C1 segment of cervical spinal cord (tissue), 14 donors: ENCODE data around the gene GLP1R.
A peak's percentile ranks its signal among the peaks of the same experiment; 100 is the strongest.

Source experiments
- DNase-seq, 14 donors: peaks; one replicate each; lab custom pipeline; 2025; lab: John Stamatoyannopoulos, UW

The GLP1R gene

GRCh38 chr6:39086294-39086693, 37.7 kb downstream of the GLP1R start:
- DNase-seq, result no peak

GRCh38 chr6:39086711-39087110, 38.1 kb downstream of the GLP1R start:
- no peak for DNase-seq

- no peak for DNase-seq
These were observed 38.6 kb downstream of the GLP1R start for GRCh38 chr6:39087197-39087596.

- peak in 4 of 14 donors; percentile 14 to 32 (median 24) for DNase-seq
These were observed 39.8 kb downstream of the GLP1R start for GRCh38 chr6:39088331-39088730.

DNA sequence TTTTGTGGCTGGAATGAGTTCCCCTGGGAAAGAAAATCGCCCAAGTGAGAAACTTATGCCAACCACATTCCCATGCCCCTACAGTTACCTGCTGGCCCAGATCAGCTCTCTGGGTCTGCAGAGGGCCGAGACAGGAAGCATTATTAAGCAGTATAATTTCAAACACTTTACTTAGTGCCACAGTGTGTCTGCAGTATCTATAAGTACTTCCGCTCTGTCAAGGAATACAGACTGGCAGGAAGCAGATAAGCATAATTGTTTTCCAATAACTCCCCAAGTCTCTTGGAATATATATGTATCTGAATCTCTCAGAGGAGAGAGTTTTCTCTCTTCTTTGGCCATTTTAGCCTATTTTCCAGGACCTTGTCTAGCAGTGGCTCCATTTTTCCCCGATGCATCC, 41.5 kb downstream of the GLP1R start:
- no peak for DNase-seq

- DNase-seq, result no peak
These were observed 42.6 kb downstream of the GLP1R start for GRCh38 chr6:39091220-39091619.

DNA sequence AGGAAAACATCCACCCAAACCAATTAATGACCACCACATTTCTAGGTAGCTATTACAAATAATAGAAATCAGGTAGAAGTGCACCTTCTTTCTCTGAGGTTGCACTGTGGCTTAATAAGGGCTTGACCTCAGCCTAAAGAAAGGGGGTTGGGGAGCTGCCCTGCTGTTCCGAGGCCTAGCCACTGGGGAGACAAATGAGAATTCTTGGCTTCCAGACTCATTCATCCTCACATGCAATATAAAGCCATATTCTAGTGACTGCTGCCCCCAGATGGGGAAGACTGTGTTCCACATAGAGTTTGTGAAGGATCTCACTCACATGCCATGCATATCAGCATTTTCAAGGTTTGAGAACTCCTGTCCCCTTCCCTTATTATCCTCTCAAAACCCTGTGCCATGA, 43.5 kb downstream of the GLP1R start:
- DNase-seq, result no peak

- no peak for DNase-seq
These were observed 44.6 kb downstream of the GLP1R start for GRCh38 chr6:39093149-39093708.

DNA sequence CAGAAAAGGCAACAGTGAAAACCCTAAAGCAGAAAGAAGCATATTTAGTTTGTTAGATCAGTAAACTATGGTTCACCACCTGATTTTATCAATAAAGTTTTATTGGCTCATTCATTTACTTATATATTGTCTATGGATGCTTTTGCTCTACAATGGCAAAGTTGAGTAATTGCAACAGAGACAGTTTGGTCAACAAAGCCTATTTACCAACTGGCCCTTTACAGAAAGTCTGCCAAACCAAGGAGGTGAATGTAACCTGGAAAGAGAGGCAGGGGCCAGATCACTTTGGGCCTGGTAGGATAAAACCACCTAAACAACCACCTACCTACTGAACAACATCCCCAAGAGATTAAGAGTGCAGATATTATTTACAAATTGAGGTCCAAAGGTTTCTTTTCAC, 47.0 kb downstream of the GLP1R start:
- no peak for DNase-seq

- no peak for DNase-seq
These were observed 51.8 kb downstream of the GLP1R start for GRCh38 chr6:39100358-39100757.

DNA sequence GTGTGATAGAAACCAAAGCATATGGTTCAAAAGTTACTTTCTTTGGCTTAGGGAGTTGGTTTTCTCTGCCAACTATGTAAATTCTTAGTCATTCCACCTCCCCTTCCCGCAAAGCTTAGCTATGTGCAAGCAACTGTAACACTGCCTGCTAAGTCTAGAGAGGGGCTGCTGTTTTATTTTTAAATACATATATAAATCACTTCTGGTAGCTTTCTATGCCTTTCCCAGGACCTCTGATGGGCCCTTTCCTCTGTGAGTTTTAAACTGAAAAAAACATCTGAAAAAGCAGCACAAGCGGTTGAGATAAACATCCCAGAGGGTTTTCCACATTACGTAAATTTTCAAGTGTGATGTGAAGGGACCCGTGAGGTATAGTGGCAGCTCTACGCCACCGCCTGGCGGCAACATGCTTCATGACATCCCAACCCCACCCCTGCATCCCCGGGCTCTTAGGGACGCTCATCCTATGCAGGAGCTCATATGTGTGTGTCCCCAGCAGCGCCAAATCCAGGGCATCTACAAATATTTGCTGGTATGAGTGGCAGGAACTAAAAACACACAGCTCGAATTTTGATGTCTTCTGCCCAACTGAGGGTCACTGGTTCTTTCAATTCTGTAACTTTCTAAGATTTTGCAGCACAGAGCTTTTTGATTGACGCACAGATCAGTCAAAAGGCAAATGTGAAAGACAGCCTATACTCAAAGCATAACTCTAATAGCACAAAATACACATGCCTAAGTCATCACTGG, 53.7 kb downstream of the GLP1R start:
- no peak for DNase-seq

GRCh38 chr6:39102821-39103136, 54.2 kb downstream of the GLP1R start:
- DNase-seq, result no peak

- no peak for DNase-seq
These were observed 55.9 kb downstream of the GLP1R start for GRCh38 chr6:39104528-39104927.

GRCh38 chr6:39107034-39107433, 58.5 kb downstream of the GLP1R start:
- DNase-seq, result no peak

- DNase-seq, result no peak
These were observed 59.1 kb downstream of the GLP1R start for GRCh38 chr6:39107641-39108040.

- DNase-seq, result no peak
These were observed 59.7 kb downstream of the GLP1R start for GRCh38 chr6:39108041-39108839.

- no peak for DNase-seq
These were observed 62.7 kb downstream of the GLP1R start for GRCh38 chr6:39111280-39111679.

DNA sequence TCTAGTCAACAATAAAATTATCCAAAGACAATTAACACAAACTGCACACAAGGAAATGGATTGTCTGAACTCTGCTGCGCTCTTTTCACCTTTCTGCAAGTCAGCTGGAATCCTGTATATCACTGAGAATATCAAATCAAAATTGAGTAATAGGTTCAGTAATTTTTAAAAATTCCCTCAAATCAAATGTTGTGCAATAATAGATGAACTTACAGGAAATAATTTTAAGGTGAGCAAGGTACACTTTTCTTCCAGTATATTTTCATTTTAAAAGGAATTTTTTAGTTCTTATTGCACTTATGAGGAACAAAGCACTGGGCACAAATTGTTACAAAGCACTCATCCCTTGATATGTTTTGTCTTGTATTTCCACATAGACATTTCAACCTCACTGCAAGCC, 65.2 kb downstream of the GLP1R start:
- no peak for DNase-seq

DNA sequence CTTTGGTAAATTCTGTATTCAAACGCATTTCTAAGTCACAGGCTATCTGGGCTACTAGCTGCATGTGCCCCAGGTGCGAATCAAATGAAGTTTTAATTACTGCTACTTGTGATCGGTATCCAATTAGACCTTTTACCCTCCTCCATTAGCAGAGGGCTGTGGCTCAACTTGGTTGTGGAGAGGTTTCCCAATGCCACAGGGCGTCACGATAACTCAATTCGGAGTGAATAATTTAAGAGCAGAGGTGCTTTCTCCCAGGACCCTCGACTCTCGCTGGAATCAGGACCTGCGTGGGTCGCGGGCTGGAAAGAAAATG, 65.8 kb downstream of the GLP1R start:
- DNase-seq, result no peak

GRCh38 chr6:39114704-39115599, 66.4 kb downstream of the GLP1R start, which contains the start of gene SAYSD1:
TSS of gene SAYSD1 (minus strand) at chr6:39115186. CDS start at chr6:39115089, 97 bp downstream.
- DNase-seq, result peak; percentile 34 to 94 (median 86)

GRCh38 chr6:39118921-39119320, 70.3 kb downstream of the GLP1R start:
- DNase-seq, result no peak

DNA sequence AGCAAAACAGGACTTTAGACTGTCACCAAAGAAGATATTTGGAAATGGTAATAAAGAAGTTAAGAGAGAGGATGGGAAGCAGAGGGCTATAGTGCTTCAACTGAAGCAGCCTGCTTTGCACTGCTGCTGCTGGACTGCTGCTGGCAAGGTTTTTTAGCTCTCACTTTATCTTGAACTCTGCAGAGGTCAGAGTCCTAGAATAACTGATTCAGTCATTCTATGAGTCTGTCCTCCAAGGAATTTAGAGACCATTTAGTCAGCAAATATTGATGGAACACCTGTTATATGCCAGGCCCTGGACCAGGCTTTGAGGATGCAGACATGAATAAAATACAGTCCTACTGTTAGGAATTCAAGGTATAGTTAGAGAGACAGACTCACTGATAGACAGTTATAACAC, 75.5 kb downstream of the GLP1R start:
- DNase-seq, result no peak
